NCI-H526 treated with DMSO at 0.1 percent for 48 hours (cell line): ENCODE measurements around the gene CCT8L2.
"Not testable (repeated sequence)": the region's sequence is repeated elsewhere in the genome, so short reads cannot be mapped to it uniquely, and the experiment has no call there.

ENCODE experiments used
- DNase-seq: peaks from one replicate; lab custom pipeline; 2025; lab: John Stamatoyannopoulos, UW

CCT8L2 gene

GRCh38 chr22:16595251-16595650, 2.6 kb upstream of the CCT8L2 start:
- not testable (repeated sequence) for DNase-seq

- DNase-seq = no peak
Measured at GRCh38 chr22:16594026-16594425, 1.4 kb upstream of the CCT8L2 start.

- not testable (repeated sequence) for DNase-seq
Measured at GRCh38 chr22:16592231-16592630, 379 bp downstream of the CCT8L2 start.

GRCh38 chr22:16591136-16591535, 1.5 kb downstream of the CCT8L2 start:
- not testable (repeated sequence) for DNase-seq

GRCh38 chr22:16586991-16587390, 5.6 kb downstream of the CCT8L2 start:
- DNase-seq = no peak

GRCh38 chr22:16586170-16586569, 6.4 kb downstream of the CCT8L2 start:
- no peak for DNase-seq

- DNase-seq = not testable (repeated sequence)
Measured at GRCh38 chr22:16580872-16581271, 11.7 kb downstream of the CCT8L2 start.

GRCh38 chr22:16569240-16569834, 23.3 kb downstream of the CCT8L2 start:
- not testable (repeated sequence) for DNase-seq

GRCh38 chr22:16568425-16568758, 24.2 kb downstream of the CCT8L2 start:
- no peak for DNase-seq

GRCh38 chr22:16567617-16568424, 24.8 kb downstream of the CCT8L2 start:
- not testable (repeated sequence) for DNase-seq

GRCh38 chr22:16566421-16567151, 26.0 kb downstream of the CCT8L2 start:
- DNase-seq = not testable (repeated sequence)

GRCh38 chr22:16565585-16566420, 26.8 kb downstream of the CCT8L2 start:
- DNase-seq = not testable (repeated sequence)

GRCh38 chr22:16564837-16565584, 27.6 kb downstream of the CCT8L2 start:
- DNase-seq = not testable (repeated sequence)

- DNase-seq = no peak
Measured at GRCh38 chr22:16563555-16564520, 28.8 kb downstream of the CCT8L2 start.

GRCh38 chr22:16562711-16563554, 29.7 kb downstream of the CCT8L2 start:
- no peak for DNase-seq

GRCh38 chr22:16561093-16561658, 31.4 kb downstream of the CCT8L2 start:
- DNase-seq = not testable (repeated sequence)

GRCh38 chr22:16560651-16561050, 32.0 kb downstream of the CCT8L2 start:
- not testable (repeated sequence) for DNase-seq

- DNase-seq = not testable (repeated sequence)
Measured at GRCh38 chr22:16559996-16560395, 32.6 kb downstream of the CCT8L2 start.
